ENCODE measurements around the gene C6orf141.
"Not testable (repeated sequence)": the region's sequence is repeated elsewhere in the genome, so short reads cannot be mapped to it uniquely, and the experiment has no call there.

C6orf141 gene

DNA sequence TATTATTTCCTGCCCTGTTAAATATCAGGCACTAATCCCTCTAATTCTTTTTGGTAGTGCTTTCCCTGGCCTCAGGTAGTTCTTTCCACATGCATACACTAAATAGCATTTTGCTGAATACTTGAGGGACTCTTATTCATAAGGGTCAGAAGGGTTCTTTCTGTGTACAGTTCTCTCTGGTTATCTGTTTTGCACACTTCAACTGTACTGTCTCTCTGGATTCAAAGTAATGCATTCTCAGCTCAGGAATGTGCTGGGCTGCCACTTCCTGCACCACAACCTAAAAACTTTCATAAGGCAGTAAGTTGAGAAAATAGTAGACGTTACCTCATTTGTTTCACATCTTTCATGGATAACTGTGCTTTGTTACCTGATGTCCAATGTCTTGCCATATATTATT is 32.1 kb downstream of the C6orf141 start:
- no peak overlapping the region for H3K4me3 ChIP-seq (ENCODE audit: low read depth, low read length)
- no peaks in the 10 kb centered on the region for H3K9me3 ChIP-seq (ENCODE audit: control insufficient read depth, insufficient read depth, low read length)
- H3K27me3 ChIP-seq (ENCODE audit: control insufficient read depth, insufficient read depth, low read length): no peaks in the 10 kb centered on the region
- H3K27ac ChIP-seq (ENCODE audit: low read depth, low read length): no peak overlapping the region
- no peak overlapping the region for H3K9ac ChIP-seq (ENCODE audit: low read depth, low read length)
- no peaks in the 10 kb centered on the region; the same call in 1 of the 2 replicates for H3K4me1 ChIP-seq (ENCODE audit: control insufficient read depth, insufficient read depth, low read length)
- H3K36me3 ChIP-seq (ENCODE audit: control insufficient read depth, insufficient read depth, low read length): no peaks in the 10 kb centered on the region

GRCh38 chr6:49587262-49587661 is 36.8 kb downstream of the C6orf141 start:
- not testable (repeated sequence) for H3K4me1 ChIP-seq (ENCODE audit: control insufficient read depth, insufficient read depth, low read length); H3K4me3 ChIP-seq (ENCODE audit: low read depth, low read length); H3K9ac ChIP-seq (ENCODE audit: low read depth, low read length); H3K27ac ChIP-seq (ENCODE audit: low read depth, low read length); H3K27me3 ChIP-seq (ENCODE audit: control insufficient read depth, insufficient read depth, low read length); H3K9me3 ChIP-seq (ENCODE audit: control insufficient read depth, insufficient read depth, low read length); H3K36me3 ChIP-seq (ENCODE audit: control insufficient read depth, insufficient read depth, low read length)

All from HUES48 (cell line).